ENCODE results near the gene CCDC15.
"Not testable (repeated sequence)": the region's sequence is repeated elsewhere in the genome, so short reads cannot be mapped to it uniquely, and the experiment has no call there.

CCDC15 gene

DNA sequence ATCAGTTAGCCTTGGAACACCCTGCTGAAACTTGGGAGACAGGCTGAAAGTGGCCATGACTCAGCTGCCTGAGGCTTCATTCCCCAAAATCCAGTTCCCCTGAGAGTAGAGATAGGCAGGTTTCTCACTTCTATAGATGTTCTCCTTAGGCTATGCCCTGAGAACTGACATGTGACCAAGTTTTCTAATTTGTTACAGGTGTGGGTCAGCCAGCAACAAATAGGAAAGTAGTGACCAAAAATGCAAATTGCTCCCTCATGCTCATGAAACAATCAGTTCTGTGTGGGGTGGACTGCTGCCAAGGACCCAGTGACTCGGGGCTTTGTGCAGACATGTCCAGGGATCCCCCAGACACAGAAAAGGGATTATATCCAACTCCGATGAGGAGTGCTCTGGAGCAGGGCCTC lies 7.3 kb upstream of the CCDC15 start:
- TF ChIP-seq, protein P1, sequence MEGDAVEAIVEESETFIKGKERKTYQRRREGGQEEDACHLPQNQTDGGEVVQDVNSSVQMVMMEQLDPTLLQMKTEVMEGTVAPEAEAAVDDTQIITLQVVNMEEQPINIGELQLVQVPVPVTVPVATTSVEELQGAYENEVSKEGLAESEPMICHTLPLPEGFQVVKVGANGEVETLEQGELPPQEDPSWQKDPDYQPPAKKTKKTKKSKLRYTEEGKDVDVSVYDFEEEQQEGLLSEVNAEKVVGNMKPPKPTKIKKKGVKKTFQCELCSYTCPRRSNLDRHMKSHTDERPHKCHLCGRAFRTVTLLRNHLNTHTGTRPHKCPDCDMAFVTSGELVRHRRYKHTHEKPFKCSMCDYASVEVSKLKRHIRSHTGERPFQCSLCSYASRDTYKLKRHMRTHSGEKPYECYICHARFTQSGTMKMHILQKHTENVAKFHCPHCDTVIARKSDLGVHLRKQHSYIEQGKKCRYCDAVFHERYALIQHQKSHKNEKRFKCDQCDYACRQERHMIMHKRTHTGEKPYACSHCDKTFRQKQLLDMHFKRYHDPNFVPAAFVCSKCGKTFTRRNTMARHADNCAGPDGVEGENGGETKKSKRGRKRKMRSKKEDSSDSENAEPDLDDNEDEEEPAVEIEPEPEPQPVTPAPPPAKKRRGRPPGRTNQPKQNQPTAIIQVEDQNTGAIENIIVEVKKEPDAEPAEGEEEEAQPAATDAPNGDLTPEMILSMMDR (IDR thresholded peaks at IDR 0.05; ENCODE audit: low read depth, low read length): no peak
- peak in 1 of 2 donors; percentile 10 for DNase-seq (ENCODE audit: low read depth in 2 of 2)
- H3K4me3 ChIP-seq (replicated peaks in 1 of 2; ENCODE audit: low read depth in 2 of 2, low read length in 2 of 2): no peak overlapping the region

DNA sequence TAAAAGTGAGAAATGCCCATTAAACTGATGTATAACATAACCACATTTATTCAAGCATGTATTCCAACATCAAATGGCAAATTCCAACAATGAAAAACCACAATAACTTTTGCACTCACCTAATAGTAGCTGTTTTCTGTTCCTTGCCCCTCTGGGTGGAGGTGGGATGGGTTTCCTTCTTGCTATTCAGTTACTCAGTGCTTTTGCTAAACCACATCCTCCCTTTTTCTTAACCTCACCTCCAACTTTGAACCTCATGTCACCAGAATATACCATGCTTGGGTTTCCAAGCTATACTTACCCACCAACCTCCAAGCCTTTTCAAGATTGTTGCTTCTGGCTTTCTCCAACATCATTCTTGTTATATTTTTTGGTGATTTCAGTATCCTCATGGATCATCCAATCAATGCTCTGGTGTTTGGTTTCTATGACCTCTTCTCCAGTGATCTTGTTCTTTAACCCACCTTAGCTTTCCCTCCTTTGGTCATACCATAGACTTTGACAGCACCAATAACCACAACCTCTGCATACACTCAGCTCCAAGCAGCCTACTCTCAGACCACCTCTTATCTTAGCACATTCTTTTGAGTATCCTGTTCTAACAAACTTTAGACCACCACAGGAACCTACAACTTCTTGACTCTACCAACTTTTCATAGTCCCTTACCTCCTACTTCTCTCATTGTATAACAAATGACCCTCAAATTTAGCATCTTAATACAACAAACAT lies 3.2 kb upstream of the CCDC15 start:
- TF ChIP-seq, protein P1 (IDR thresholded peaks at IDR 0.05; ENCODE audit: low read depth, low read length): no peak
- H3K4me3 ChIP-seq (replicated peaks in 1 of 2; ENCODE audit: low read depth in 2 of 2, low read length in 2 of 2): no peak overlapping the region
- DNase-seq (ENCODE audit: low read depth in 2 of 2): no peak

DNA sequence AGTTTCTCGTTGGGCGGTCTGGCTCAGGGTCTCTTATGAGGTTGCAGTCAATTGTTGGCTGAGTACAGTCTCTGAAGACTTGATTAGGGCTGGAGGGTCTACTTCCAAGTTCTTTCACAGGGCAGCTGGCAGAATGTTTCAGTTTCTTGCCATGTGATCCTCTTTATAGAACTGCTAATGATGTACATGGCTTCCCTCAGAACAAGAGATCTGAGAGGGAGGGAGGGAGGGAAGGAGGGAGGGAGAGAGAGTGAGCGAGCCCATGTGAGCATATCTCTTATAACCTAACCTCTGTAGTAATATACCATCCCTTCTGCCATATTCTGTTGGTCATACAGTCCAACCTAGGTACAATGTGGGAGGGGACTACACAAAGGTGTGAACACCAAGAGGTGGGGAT lies 2.7 kb upstream of the CCDC15 start:
- no peak overlapping the region for H3K4me3 ChIP-seq (replicated peaks in 1 of 2; ENCODE audit: low read depth in 2 of 2, low read length in 2 of 2)
- TF ChIP-seq, protein P1 (IDR thresholded peaks at IDR 0.05; ENCODE audit: low read depth, low read length): no peak
- DNase-seq (ENCODE audit: low read depth in 2 of 2): no peak

DNA sequence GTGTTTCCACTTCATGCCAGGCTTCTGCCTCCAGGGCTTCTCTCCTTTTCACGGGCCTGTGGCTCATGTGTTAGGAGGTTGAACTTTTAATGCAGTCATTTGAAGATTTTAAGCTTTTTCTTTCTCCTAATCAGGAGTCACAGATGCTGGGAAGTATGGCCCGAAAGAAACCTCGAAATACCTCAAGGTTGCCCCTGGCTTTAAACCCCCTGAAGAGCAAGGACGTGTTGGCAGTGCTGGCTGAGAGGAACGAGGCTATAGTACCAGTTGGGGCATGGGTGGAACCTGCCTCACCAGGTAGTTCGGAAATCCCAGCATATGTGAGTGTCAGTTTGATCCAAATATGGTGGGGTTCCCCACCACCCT lies 571 bp downstream of the CCDC15 start:
- peak overlapping the region; percentile 63 to 73 for H3K4me3 ChIP-seq (replicated peaks in 1 of 2; ENCODE audit: low read depth in 2 of 2, low read length in 2 of 2)
- DNase-seq (ENCODE audit: low read depth in 2 of 2): peak in 1 of 2 donors; percentile 5
- TF ChIP-seq, protein P1 (IDR thresholded peaks at IDR 0.05; ENCODE audit: low read depth, low read length): no peak

DNA sequence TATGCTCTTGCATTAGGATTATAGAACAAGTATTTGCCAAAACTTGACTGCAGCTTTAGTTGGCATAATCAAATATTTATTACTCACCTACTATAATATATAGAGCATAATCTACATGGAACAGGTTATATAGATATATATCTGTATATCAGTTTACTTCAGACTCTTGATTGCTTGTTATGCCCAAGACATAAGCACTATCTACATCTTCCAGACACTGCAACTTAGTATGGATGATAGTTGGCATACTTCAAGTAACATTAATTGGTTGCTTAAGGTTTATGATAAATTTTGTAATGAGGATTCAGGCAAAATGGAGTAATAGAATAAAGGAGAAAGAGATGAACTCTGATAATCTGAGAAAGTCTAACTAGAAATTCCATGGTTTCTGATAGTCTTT lies 1.0 kb downstream of the CCDC15 start:
- H3K4me3 ChIP-seq (replicated peaks in 1 of 2; ENCODE audit: low read depth in 2 of 2, low read length in 2 of 2): peak overlapping the region in 1 of 2 donors; percentile 73

DNA sequence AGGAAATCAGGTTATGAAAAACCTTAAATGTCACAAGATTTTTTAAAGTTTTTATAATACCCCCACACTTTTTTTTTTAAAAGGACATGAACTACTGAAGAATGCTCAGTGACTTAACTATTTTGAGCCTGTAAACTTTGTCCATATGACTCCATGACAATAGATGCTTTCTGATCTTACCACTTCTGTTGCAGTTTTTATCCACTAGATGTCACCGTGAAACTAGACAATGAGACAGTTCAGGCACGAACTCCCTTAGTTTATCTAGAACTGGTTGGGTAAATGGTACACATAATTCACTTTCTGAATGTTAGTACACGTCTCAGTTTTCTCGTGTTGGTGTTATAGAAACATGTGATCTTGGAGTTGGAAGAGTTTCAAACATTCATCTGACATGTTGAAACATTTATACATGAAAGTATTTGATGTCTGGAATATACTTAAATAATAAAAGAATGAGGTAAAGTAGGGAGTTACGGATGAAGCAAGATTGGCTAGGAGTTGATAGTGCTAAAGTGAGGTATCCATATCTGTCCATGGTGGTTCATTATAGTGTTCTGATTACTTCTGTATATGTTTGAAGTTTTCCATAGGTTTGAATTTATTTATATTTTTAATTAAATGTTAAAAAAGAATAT lies 8.1 kb downstream of the CCDC15 start:
- peak; percentile 89 to 90 for DNase-seq (ENCODE audit: low read depth in 2 of 2)
- TF ChIP-seq, protein P1 (IDR thresholded peaks at IDR 0.05; ENCODE audit: low read depth, low read length): peak; percentile 68
- no peak overlapping the region for H3K4me3 ChIP-seq (replicated peaks in 1 of 2; ENCODE audit: low read depth in 2 of 2, low read length in 2 of 2)

More for the DNA sequence above, 1.0 kb downstream of the CCDC15 start:
- DNase-seq (ENCODE audit: low read depth in 2 of 2): no peak
- TF ChIP-seq, protein P1 (IDR thresholded peaks at IDR 0.05; ENCODE audit: low read depth, low read length): no peak

DNA sequence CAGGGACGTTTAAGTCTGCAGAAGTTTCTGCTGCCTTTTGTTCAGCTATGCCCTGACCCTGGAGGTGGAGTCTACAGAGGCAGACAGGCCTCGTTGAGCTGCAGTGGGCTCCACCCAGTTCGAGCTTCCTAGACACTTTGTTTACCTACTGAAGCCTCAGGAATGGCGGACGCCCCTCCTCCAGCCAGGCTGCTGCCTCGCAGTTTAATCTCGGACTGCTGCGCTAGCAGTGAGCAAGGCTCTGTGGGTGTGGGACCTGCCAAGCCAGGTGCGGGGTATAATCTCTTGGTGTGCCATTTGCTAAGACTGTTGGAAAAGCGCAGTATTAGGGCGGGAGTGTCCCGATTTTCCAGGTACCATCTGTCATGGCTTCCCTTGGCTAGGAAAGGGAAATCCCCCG lies 14.2 kb downstream of the CCDC15 start:
- DNase-seq (ENCODE audit: low read depth in 2 of 2); H3K4me3 ChIP-seq (replicated peaks in 1 of 2; ENCODE audit: low read depth in 2 of 2, low read length in 2 of 2): not testable (repeated sequence)
